ENCODE data around the gene COMMD2.

Gene COMMD2

DNA sequence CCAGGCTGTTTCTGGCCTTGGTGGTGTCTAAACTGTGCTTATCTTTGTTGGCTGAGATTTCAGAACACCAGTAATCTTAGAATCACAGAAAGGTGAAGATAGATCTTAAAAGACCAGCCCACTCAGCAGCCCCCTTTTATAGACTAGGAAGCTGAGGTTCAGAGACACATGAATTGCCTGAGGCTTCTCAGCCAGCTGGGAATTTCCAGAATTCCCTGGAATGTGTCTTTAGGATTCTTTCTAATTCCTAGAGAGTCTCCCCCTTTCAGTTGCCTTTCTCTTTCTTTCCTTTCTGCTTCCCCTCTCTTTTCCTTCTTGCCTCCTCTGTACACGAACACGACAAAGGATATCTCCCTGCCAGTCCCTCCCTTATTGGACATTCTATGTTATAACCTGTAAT is 20.6 kb upstream of the COMMD2 start:
- Mint-ChIP-seq H3K27me3 (peaks cover 12% of the 10 kb centered on the region), H3K4me1 (ENCODE audit: low read depth) (no peaks in the 10 kb centered on the region), H3K9me3 (no peaks in the 10 kb centered on the region), H3K36me3 (ENCODE audit: low read depth) (no peaks in the 10 kb centered on the region), H3K27ac (no peak overlapping the region), H3K4me3 (no peak overlapping the region)

DNA sequence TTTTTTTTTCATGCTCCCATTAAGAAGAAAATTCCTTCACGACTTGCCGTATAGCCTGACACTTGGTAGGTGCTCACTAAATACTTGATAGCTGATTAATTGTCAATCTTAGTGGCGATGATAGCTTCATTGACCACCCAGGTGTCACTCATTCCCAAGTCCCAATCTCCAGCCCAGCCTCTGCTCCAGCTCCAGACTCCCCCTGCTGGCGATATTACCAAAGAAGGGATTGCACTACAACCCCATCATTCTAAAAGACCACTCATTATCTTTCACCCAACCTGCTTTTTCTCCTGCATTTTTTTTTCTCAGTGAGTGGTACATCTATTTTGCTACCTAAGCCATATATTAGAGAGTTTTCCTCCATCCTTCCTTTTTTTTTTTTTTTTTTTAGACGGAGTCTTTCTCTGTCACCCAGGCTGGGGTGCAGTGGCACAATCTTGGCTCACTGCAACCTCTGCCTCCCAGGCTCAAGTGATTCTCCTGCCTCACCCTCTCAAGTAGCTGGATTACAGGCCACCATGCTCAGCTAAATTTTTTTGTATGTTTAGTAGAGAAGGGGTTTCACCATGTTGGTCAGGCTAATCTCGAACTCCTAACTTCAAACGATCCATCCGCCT is 19.5 kb upstream of the COMMD2 start:
- H3K9me3 Mint-ChIP-seq = no peaks in the 10 kb centered on the region
- H3K27me3 Mint-ChIP-seq = peaks cover 18% of the 10 kb centered on the region
- H3K36me3 Mint-ChIP-seq (ENCODE audit: low read depth) = no peaks in the 10 kb centered on the region
- H3K4me1 Mint-ChIP-seq (ENCODE audit: low read depth) = no peaks in the 10 kb centered on the region
- no peak overlapping the region for H3K4me3 Mint-ChIP-seq
- H3K27ac Mint-ChIP-seq = no peak overlapping the region

DNA sequence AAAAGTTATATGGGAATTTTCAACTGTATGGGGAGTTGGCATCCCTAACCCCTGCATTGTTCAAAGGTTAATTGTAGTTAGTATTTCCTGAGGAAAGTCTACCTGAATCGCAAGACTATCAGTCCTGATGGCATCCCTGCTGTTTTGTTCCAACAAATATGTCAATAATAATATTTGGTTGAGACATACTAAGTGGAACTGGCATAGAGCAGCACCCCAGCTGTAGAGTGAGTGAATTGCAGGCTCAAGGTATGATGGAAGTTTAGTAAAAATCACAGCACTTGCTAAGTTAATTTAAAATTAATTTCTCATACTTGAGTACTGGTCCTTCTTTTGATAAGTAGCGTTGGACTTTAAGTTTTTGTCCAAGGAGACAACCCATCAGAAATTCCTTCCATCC is 18.0 kb upstream of the COMMD2 start:
- Mint-ChIP-seq H3K36me3 (ENCODE audit: low read depth) (no peaks in the 10 kb centered on the region), H3K27me3 (peaks cover 27% of the 10 kb centered on the region), H3K27ac (no peak overlapping the region), H3K4me1 (ENCODE audit: low read depth) (no peaks in the 10 kb centered on the region), H3K4me3 (no peak overlapping the region), H3K9me3 (no peaks in the 10 kb centered on the region)

DNA sequence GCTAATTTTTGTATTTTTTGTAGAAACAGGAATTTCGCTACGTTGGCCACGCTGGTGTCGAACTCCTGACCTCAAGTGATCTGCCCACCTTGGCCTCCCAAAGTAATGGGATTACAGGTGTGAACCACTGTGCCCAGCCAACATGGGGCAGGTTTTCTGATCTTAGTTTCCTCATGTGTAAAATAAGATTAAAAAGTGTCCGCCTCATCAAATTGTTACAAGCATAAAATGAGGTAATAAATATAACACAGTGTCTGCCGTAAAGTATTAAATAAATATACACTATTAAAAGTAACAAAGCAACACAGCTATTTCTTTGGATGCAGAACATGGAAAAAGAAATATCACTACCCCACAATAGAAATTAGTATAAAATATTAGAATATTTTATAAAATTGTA is 16.4 kb upstream of the COMMD2 start:
- Mint-ChIP-seq H3K4me3 (no peak overlapping the region), H3K4me1 (ENCODE audit: low read depth) (no peaks in the 10 kb centered on the region), H3K36me3 (ENCODE audit: low read depth) (no peaks in the 10 kb centered on the region), H3K9me3 (no peaks in the 10 kb centered on the region), H3K27me3 (peaks cover 36% of the 10 kb centered on the region), H3K27ac (no peak overlapping the region)

DNA sequence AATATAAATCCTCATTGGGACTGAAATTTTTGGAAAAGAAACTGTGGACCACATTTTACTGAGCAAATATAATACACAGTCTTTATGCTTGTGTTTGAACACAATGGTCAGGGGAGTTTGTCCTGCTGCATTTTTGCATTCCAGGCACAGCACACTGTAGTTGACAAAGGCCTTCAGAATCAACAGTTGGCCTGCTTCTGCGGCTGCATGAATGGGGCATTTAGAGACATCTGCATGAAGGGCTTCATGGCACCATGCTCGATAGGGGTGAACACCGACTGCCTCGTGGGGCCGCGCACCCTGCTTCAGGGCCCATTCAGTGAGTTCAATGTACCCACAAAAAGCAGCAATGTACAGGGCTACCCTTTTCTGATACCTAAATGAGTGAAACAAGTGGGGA is 15.4 kb upstream of the COMMD2 start:
- Mint-ChIP-seq H3K9me3 (no peaks in the 10 kb centered on the region), H3K36me3 (ENCODE audit: low read depth) (no peaks in the 10 kb centered on the region), H3K4me3 (no peak overlapping the region), H3K27me3 (peaks cover 36% of the 10 kb centered on the region), H3K4me1 (ENCODE audit: low read depth) (no peaks in the 10 kb centered on the region), H3K27ac (no peak overlapping the region)

DNA sequence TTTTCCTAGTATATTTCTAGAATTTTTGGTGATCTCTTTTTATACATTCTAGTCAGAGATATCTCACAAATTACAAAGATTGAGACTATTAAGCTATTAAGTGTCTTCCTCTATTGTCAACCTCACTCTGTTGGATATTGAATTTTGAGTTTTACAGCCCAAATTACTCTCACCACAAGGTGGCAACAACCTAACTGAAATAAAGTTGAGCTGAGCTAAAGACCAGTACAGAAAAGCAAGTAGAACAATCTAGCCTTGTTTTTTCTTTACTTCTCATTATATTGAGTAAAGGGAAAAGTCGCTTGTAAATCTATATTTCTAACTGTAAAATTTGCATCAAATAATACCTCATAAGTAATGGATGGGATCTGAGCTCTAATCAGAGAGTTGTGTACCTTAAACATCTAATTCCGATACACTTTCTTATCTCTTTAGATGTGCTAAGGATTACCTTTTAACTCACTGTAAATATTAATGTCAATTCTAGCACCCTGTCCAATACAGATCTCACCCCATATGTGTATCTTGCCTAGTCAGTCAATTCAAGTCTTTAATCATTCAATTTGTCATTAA is 13.6 kb upstream of the COMMD2 start:
- peaks cover 35% of the 10 kb centered on the region for H3K27me3 Mint-ChIP-seq
- H3K36me3 Mint-ChIP-seq (ENCODE audit: low read depth) = no peaks in the 10 kb centered on the region
- no peaks in the 10 kb centered on the region for H3K9me3 Mint-ChIP-seq
- H3K4me1 Mint-ChIP-seq (ENCODE audit: low read depth) = no peaks in the 10 kb centered on the region
- no peak overlapping the region for H3K4me3 Mint-ChIP-seq
- no peak overlapping the region for H3K27ac Mint-ChIP-seq

DNA sequence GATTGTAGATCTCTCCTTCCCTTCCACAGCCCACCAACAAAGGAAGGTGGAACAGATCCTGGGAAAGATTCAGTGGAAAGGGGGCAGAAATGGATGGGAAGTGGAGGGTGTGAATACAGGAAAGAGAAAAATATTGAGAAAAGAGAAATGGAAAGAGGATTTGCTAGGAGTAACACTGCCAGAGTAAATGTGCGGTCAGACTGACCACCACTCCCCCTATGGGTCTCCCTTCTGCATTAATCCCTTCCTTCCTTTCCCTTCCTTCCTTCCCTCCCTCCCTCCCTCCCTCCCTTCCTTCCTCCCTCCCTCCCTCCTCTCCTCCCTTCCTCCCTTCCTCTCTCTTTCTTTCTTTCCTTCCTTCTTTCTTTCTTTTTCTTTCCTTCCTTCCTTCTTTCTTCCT is 12.0 kb upstream of the COMMD2 start:
- no peaks in the 10 kb centered on the region for H3K4me1 Mint-ChIP-seq (ENCODE audit: low read depth)
- no peaks in the 10 kb centered on the region for H3K36me3 Mint-ChIP-seq (ENCODE audit: low read depth)
- no peak overlapping the region for H3K27ac Mint-ChIP-seq
- H3K9me3 Mint-ChIP-seq = no peaks in the 10 kb centered on the region
- no peak overlapping the region for H3K4me3 Mint-ChIP-seq
- H3K27me3 Mint-ChIP-seq = peaks cover 41% of the 10 kb centered on the region

DNA sequence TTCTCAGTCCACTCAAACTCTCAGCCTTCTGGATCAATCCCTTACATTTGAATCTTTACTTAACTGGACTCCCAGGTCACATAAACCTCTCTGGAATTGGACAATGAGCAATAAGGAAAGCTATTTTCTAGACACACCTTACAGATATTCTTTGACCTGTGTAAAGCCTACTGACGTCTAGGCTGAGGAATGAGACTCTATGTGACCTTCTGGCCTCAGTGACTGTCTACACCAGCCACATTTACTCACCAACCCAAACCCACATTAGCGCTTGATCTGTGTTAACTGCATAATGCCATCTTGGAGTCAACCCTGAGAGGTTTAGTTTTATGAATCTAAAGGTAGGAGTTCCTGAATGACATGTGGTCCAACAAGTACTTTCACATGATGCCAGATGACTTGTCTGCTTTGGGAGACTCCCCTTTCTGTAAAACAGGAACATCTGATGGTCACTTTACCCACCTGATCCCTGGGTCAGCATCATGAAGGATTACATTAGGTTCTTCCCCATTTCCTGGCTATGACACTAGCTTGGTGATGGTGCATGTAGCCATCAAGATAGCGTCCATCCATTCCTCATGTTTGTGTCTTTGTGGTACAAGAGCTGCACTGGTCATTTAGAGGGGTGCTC is 11.4 kb upstream of the COMMD2 start:
- no peaks in the 10 kb centered on the region for H3K36me3 Mint-ChIP-seq (ENCODE audit: low read depth)
- H3K4me3 Mint-ChIP-seq = no peak overlapping the region
- H3K27me3 Mint-ChIP-seq = peaks cover 43% of the 10 kb centered on the region
- no peaks in the 10 kb centered on the region for H3K9me3 Mint-ChIP-seq
- no peak overlapping the region for H3K27ac Mint-ChIP-seq
- H3K4me1 Mint-ChIP-seq (ENCODE audit: low read depth) = no peaks in the 10 kb centered on the region

DNA sequence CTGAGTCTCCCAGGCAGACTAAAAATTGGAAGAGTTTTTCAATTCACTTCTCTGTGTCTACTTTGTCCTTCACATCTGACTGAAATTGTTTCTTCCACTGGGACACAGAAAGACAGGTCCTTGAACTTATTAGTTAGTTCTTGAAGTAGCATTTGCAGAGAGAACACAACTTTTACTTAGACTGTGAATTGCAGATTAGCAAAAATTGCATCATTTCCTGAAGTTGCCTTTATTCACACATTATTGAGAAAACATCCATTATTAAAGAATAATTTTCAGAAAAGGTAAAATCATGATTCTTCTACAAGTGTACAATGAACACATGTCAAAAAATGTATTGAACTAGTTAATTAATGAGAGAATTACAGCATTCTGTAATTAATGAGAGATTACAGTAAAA is 1.4 kb upstream of the COMMD2 start:
- no peaks in the 10 kb centered on the region for H3K9me3 Mint-ChIP-seq
- H3K27ac Mint-ChIP-seq = peak overlapping the region; percentile 63
- peak overlapping the region; percentile 93 for H3K4me3 Mint-ChIP-seq
- peaks cover 36% of the 10 kb centered on the region for H3K4me1 Mint-ChIP-seq (ENCODE audit: low read depth)
- no peaks in the 10 kb centered on the region for H3K27me3 Mint-ChIP-seq
- H3K36me3 Mint-ChIP-seq (ENCODE audit: low read depth) = peaks cover 23% of the 10 kb centered on the region

DNA sequence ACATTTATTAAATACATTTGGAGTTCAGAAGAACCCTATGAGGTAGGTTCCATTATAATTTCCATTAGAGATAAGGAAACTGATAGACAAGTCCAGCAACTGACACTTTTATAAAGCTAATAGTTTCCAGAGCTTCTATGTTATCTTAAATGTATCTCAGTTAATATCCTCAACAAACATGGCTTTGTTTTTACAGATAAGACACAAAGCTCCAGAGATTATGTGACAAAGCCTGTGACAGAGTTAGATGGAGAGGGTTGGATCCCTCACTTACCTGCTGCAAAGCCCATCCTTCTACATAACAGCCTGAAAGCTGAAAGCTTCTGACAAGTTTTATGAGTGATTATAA is 473 bp upstream of the COMMD2 start:
- H3K4me3 Mint-ChIP-seq = peak overlapping the region; percentile 93
- peaks cover 36% of the 10 kb centered on the region for H3K4me1 Mint-ChIP-seq (ENCODE audit: low read depth)
- H3K36me3 Mint-ChIP-seq (ENCODE audit: low read depth) = peaks cover 32% of the 10 kb centered on the region
- peak overlapping the region; percentile 36 for H3K27ac Mint-ChIP-seq
- no peaks in the 10 kb centered on the region for H3K9me3 Mint-ChIP-seq
- no peaks in the 10 kb centered on the region for H3K27me3 Mint-ChIP-seq

DNA sequence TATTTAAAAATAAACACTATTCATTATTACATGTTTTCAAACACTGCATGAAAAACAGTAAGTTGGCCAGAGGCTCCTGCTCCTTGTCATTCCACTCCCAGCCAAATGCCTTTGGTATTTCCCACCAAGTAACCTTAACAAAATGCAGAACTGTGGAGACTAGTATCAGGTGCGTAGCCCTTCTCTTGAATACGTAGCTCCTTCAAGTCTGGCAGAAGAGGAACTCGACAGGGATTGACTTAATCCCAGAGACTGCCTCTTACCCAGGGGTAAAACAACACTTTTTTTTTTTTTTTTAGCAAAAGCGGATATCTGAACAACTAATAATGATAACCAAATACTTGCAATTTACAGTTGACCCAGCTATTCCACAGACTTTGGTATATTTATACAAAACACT is 738 bp downstream of the COMMD2 start:
- Mint-ChIP-seq H3K27ac (peak overlapping the region; percentile 85), H3K4me1 (ENCODE audit: low read depth) (peaks cover 36% of the 10 kb centered on the region)

DNA sequence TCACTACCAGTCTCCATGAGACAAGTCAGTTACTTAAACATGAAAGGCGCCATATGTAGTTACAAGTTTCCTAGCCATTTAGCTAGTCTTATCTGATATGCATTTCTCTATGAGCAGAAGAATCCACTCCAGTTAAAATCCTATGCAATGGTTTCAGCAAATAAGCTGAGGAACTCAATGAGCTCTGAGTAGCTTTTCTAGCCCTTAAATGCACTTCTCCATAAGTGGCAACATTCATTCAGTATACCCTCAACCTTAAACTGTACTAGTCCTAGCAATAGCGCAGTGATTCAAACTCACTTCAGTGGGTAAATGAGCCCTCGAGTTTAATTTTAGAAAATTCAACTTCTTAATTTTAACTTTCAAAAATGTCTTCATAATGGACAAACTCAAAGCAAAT is 7.7 kb downstream of the COMMD2 start:
- Mint-ChIP-seq H3K4me3 (no peak overlapping the region), H3K4me1 (ENCODE audit: low read depth) (no peaks in the 10 kb centered on the region), H3K27me3 (no peaks in the 10 kb centered on the region), H3K9me3 (no peaks in the 10 kb centered on the region), H3K27ac (no peak overlapping the region), H3K36me3 (ENCODE audit: low read depth) (peaks cover 75% of the 10 kb centered on the region)

More for the DNA sequence above, 738 bp downstream of the COMMD2 start:
- H3K9me3 Mint-ChIP-seq = no peaks in the 10 kb centered on the region
- no peaks in the 10 kb centered on the region for H3K27me3 Mint-ChIP-seq
- peaks cover 44% of the 10 kb centered on the region for H3K36me3 Mint-ChIP-seq (ENCODE audit: low read depth)
- H3K4me3 Mint-ChIP-seq = peak overlapping the region; percentile 93

DNA sequence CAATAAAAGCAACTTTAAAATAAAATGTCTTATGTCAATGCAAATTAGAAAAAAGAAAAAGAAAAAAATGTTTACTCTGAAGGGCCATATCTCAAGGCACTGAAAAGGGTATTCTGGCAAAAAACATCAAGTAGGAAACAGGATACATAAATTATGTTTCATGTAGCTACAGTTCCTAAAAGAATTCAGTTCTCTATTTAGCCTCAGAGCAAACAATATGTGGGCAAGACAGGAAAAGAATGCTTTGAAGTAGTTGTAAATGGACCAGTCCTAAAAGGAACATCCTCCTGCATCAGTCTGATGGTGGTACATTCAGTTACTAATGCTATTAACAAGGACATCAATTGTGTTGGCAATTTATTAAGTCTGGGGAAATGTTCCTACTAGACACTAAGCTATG is 8.1 kb downstream of the COMMD2 start:
- no peaks in the 10 kb centered on the region for H3K27me3 Mint-ChIP-seq
- no peak overlapping the region for H3K27ac Mint-ChIP-seq
- no peaks in the 10 kb centered on the region for H3K4me1 Mint-ChIP-seq (ENCODE audit: low read depth)
- H3K4me3 Mint-ChIP-seq = no peak overlapping the region
- no peaks in the 10 kb centered on the region for H3K9me3 Mint-ChIP-seq
- peaks cover 74% of the 10 kb centered on the region for H3K36me3 Mint-ChIP-seq (ENCODE audit: low read depth)

DNA sequence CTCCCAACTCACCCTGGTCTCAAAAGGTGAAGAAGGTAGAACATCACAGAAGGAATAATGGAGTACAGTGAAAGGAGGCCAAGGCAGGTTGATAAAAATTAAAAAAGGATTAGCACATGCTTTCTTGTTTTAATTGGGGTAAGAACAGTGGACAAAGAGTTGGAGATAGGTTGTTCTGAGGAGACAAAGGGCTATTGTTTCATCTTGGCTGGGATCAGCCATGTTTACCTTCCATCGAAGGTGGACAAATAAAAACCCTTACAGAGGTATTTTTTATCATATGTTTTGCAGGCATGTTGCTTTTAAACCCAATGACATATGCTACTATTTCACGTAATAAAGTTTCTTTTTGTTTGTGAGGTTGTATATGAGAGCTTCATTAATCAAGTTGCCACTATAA is 12.9 kb downstream of the COMMD2 start:
- Mint-ChIP-seq H3K27ac (no peak overlapping the region), H3K4me3 (no peak overlapping the region), H3K27me3 (no peaks in the 10 kb centered on the region), H3K9me3 (no peaks in the 10 kb centered on the region), H3K36me3 (ENCODE audit: low read depth) (peaks cover 40% of the 10 kb centered on the region), H3K4me1 (ENCODE audit: low read depth) (no peaks in the 10 kb centered on the region)

DNA sequence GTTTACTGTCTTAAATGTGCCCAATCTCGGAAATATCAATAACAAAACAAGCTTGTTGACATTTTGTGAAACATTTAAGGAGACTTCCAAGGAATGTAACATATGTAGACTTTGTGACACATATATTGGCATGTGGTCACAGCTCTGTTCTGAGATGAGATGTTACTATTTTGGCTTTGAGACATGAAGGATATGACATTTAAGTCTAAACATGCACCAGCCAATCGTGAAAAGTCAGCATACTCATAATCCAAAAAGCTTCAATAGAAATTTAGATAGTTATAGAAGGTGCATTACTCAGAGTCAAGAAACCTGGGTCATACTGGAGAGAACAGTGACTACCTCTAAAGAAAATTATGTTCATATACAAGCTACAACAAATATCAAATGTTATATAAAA is 13.4 kb downstream of the COMMD2 start:
- Mint-ChIP-seq H3K4me1 (ENCODE audit: low read depth) (no peaks in the 10 kb centered on the region), H3K27me3 (no peaks in the 10 kb centered on the region), H3K4me3 (no peak overlapping the region), H3K27ac (no peak overlapping the region), H3K9me3 (no peaks in the 10 kb centered on the region), H3K36me3 (ENCODE audit: low read depth) (peaks cover 36% of the 10 kb centered on the region)

DNA sequence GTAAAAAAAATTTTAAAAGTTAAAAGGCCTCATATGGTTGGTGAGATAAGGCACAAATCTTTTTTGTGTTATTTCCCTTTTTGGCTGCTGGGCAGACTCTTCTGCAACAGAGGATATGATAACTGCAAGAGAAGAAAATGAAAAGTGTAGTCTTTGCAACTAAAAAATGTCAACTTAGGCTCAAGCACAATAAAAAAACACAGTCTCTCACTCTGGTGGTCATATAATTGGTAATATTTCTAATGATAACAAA is 15.4 kb downstream of the COMMD2 start:
- peaks cover 24% of the 10 kb centered on the region for H3K36me3 Mint-ChIP-seq (ENCODE audit: low read depth)
- no peaks in the 10 kb centered on the region for H3K27me3 Mint-ChIP-seq
- H3K27ac Mint-ChIP-seq = no peak overlapping the region
- H3K9me3 Mint-ChIP-seq = no peaks in the 10 kb centered on the region
- H3K4me1 Mint-ChIP-seq (ENCODE audit: low read depth) = no peaks in the 10 kb centered on the region
- no peak overlapping the region for H3K4me3 Mint-ChIP-seq

Data from stimulated activated naive CD8-positive, alpha-beta T cell treated with anti-CD3 and anti-CD28 coated beads, Interleukin-15, Interleukin-2, amounts not matched to agents 100 ng/mL and 50 ng/mL, for 24 hours (primary cell).